Urothelium cell line (cell line): ENCODE data around the gene BARD1.

Experiments used
- DNase-seq: peaks from one replicate; pipeline ENCODE4 v3.0.0; 2011; ENCODE audit warnings: low spot score, mixed read lengths
- FAIRE-seq: peaks from 2 replicates; lab custom pipeline; 2011; peaks lifted over from hg19 to GRCh38; lab: Jason Lieb, UNC

Gene BARD1

GRCh38 chr2:214676421-214677089 is 132.9 kb downstream of the BARD1 start:
- FAIRE-seq (no peak), DNase-seq (no peak)
